ENCODE data around the gene CTNND2.

The CTNND2 gene

GRCh38 chr5:11904265-11904906 is at the start of gene CTNND2:
TSS of gene CTNND2 (minus strand) at chr5:11904446. CDS start at chr5:11903853, 593 bp downstream.
- no peak for DNase-seq

DNA sequence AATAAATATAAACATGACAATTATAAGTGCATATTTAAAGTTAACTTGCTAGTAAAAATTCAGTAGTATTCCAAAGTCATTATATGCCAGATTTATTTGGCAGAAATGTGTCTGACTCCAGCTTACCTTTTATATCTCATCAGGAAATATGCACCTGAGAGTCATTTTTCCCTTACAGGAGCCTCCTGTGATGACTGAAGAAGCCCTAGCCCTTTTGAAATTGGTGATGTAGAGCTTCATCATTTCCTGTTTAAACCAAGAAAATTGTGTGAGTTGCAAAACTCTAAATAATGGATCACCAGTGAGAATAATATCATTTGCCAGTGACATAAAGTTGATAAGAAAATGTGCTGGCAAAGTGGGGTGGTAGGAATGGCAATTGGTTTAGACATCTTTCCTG is 42.1 kb upstream of the CTNND2 start:
- no peak for DNase-seq

DNA sequence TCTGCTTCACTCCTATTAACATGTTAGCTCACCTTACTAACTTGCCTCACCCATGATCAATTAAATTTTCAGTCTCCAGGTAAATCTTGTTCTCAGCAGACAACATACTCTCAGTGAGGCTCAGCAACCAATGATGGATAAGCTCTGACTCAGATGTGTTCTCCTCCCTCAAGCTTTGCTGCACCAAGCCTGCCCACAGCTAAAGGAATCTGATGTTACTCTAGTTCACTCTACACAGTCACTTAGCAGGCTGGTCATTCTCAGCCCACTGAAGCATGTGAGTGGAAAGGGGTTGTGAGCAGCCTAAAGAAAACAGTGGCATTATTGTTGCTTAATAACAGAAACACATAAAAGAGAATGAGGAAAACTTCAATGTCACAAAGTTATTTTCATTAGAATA is 37.3 kb upstream of the CTNND2 start:
- no peak for DNase-seq

DNA sequence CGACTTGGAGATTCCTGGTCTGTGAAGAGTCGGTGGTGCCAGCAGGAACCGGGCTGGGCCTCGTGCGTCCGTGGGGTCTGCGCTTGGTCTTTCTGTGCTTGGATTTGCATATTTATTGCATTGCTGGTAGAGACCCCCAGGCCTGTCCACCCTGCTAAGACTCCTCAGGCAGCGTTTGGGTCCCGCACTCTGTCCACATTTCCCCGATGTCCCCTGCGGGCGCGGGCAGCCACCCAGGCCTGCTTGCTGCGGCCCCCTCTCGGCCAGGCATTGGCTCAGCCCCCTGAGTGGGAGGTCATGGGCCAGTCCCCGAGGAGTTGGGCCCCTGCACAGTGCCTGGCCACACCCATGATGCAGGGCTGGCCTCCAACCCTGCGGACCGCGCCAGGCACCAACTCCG is 27.4 kb upstream of the CTNND2 start:
- no peak for DNase-seq

DNA sequence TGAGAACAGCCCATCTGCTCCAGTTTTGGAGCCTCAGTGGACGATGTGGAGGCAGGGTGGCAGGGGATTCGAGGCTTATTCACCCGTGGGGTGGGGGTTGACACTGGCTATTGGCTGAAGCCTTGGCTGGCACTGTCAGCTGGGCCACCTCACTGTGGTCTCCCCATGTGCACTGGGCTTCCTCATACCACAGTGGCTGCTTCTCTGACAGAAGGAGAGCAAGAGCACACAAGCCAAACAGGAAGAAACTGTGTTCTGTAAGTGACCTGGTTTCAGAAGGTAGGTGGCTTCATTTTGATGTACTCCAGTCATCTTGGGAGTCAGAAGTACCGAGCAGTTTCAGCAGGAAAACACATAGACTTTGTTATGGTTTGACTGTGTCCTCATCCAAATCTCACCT is 24.7 kb upstream of the CTNND2 start:
- DNase-seq: no peak

DNA sequence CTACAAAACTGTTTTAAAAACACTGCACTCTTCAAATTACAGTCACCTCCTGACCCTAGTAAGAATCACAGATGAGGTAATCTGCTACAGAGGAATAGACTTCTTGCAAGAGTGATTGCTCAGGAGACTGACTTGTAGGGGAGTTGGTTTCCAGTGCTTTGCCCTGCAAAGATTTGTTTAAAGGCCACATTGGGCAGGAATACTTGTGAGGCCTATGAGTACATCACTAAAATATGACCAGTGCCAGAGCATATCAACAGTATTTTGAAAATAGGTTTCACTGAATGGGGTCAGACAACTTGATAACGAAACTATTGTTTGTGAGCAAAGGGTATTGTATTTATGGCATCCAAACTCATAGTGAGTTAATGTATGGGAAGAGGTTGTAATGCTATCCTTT is 21.5 kb upstream of the CTNND2 start:
- no peak for DNase-seq

DNA sequence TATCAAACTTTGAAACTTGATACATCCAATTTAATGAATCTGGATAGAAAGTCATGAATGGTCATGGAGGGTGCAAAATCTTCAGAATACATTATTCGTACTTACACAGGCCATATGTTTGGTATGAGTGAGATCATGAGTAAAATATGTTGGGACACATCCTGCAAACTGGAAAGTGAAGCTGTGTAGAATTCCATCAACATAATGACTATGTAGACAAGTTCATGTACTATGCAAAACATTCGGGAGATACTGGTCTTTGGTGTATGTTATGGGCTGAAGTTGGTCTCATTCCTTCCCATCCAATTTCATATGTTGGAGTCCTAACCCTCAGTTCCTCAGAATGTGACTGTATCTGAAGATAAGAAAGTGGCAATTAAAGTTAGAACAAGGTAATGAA is 18.1 kb upstream of the CTNND2 start:
- DNase-seq: no peak

DNA sequence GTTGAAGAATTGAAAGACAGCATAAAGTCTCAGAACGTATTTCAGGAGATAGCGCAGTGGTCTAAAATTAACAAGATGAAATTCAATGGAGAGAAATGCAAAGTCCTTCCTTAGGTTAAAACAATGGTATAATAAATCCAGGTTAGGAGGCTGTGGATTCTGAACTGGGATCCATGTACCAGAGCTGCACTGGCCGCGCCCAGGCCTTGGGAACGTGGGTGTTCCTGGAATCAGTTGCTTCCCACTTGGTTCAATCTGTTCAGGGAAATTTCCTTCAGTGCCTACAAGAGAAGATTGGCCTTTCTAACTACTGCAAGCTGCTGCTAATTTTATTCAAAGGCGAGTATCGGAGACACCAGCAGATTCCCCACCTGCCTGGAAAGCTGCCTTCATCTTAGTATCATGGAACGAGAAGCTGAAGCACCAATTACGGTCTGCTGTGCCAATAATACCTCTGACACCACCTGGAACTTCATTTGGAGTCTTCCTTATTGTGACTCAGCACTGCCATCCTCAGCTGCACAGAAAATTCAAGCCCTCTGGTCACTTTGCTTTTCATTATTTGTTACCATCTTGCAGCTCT is 14.3 kb upstream of the CTNND2 start:
- no peak for DNase-seq

GRCh38 chr5:11909471-11909870 is 5.2 kb upstream of the CTNND2 start:
- DNase-seq: no peak

DNA sequence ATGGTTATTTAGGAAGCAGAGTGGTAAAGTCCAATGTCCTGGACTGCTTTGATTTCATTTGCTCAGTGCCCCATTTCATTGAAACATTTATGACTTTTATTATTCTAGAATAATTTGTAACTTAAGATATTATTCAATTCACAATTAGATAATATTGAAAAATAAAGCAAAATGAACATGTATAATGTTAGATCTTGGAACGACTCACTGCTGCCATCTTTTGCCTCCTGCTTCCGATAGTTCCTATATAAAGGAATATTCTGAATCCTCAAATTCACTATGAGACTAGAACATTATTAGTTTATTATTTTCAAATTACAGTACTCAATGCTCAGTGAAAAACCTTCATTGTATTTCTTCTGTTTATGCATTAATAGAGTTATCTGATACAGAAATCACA is 2.3 kb upstream of the CTNND2 start:
- DNase-seq: no peak

GRCh38 chr5:11905206-11905605 is 960 bp upstream of the CTNND2 start:
- no peak for DNase-seq

DNA sequence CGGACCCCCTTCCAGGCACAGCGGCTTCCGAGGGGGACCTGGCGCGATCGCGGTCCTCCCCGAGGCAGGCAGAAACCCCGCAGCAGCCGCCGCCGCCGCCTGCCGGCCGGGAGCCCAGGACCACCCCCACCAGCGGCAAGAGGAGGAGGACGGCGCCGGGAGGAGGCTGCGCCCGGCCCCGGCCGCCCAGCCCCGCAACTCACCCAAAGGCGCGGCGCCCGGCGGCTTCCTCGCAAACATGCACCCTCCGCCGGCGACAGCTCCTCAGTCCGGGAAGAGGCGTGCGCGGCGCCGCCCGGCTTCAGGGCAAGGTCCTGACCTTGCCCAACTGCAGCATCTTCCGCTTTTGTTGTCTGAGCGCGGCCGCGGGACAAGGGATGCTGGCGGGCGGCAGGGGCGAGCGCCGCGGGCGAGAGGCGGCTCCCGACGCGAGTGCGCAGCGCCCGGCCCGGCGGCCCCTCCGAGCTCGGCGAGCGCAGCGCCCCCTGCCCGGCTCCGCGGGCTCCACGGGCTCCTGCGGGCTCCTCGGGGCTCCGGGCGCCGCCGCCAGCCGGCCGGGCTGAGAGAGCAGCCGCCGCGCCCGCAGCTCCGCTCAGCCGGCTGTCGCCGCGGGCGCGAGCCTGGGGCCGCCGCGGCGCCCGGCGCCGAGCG is 507 bp downstream of the CTNND2 start:
- no peak for DNase-seq

DNA sequence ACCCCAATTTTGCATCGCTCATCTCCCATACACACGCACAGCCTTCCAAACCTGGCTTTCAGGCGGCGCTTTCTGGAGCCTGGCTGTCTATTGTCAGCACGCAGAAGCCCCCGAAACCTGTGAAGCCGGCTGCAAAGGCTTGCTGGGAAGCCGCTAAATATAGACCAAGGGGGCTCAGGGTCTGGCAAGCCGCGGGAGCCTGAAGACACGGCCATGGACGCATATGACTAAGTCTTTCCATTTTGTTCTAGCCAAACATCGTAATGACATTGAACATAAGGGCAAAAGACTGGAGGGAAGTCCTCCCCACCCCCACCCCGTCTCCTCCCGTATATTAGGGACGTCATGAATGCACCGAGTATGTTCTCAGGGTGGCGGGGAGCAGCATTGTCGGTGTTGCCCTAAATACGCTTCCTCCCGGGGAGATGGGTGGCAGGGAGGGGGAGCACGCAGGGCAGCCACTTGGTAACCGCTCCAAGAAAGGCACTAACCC is 1.1 kb downstream of the CTNND2 start:
- DNase-seq: no peak

DNA sequence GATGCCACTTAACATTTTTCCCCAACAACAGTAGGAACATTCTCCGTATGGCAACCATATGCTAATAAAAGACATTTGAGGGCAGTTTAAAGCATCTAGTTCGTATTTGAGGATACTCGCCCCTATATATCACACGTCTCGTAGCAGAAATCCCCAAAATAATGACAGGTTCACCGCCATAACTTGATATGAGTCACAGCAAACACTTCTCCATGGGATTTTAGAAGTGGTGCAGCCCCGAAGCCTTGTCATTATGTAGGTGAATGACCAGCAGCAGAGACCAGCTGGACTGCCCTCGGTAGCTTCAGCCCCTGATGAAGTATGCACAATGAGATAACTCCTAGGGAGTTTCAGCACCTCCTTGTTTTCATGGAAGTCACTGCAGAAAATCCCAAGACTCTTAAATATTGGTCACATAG is 2.0 kb downstream of the CTNND2 start:
- no peak for DNase-seq

GRCh38 chr5:11898787-11899186 is 5.5 kb downstream of the CTNND2 start:
- DNase-seq: no peak

DNA sequence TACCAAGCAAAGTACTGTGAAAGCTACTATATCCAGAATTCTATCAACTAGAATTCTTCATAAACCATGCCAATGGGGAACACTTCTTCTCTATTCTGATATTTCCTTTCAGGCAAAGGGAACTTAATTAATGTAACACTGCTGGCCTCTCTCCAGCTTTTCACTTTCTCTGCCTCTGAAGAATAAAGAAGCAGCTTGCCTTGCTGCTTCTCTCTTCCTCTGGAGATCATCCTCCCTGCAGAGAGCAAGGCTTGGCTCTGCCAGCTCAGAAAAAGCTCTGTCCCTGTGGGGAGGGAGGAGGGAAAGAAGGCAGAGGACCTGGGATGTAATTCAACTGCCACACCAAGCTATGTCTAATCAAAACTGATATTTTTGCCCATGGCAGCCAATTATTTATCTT is 6.5 kb downstream of the CTNND2 start:
- no peak for DNase-seq

DNA sequence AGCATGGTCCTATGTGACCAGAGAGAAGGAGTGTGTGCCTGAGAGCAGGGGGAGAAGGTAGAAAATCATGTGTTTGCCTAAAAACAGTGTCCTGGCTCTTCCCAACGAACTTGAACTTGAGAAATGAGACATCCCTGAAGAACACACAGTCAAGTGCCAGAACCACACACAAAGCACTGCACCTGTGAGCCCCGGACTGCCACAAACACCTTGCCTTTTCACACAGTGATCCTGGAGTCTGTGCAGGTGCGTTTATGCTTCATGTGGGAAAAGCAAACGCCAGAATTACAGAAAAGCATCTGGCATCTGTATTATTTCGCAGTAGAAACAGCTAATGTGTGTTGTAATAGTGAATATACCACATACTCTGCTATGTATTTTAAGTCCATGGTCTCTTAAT is 9.3 kb downstream of the CTNND2 start:
- DNase-seq: no peak

- no peak for DNase-seq
Measured at GRCh38 chr5:11892832-11893231, 11.4 kb downstream of the CTNND2 start.

GRCh38 chr5:11890777-11891176 is 13.5 kb downstream of the CTNND2 start:
- no peak for DNase-seq

- DNase-seq: no peak
Measured at GRCh38 chr5:11888221-11888620, 16.0 kb downstream of the CTNND2 start.

- no peak for DNase-seq
Measured at GRCh38 chr5:11878814-11879213, 25.4 kb downstream of the CTNND2 start.

DNA sequence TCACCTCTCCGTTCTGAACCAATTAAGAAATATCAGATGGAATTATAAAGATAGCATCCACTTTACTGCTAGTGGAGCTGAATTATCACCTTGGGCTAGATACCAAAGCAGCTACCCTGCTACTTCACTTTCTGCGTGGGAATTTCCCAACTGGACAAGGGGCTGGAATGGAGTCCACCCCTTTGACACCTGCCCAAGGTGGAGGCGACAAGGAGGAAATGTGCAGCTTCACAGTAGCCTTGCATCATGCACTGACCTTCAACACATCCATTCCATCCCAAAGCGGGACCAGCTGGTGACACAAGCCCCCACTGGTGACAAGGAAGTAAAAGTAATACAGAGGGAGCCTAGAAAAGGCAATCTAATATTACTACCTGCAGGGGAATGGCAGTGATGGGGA is 30.7 kb downstream of the CTNND2 start:
- no peak for DNase-seq

GRCh38 chr5:11869203-11869602 is 35.0 kb downstream of the CTNND2 start:
- DNase-seq: no peak

- DNase-seq: no peak
Measured at GRCh38 chr5:11863911-11864310, 40.3 kb downstream of the CTNND2 start.

DNA sequence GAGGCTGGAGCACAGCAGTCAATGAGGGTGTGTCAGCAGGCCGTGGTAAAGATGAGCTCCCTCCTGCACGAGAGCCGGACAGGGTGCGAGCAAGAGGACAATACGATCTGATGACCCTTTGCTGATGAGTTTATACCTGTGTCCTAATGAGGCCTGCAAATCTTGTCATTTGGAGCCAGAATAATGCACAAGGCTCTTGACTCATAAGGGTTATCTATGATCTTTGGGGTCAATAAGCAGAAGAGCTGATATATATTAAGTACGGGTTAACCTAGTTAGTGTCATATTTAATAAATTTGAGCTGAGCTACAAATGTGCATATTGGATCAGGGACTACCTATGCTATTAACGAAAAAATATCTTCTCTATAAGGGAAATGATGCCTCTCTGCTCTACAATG is 46.9 kb downstream of the CTNND2 start:
- no peak for DNase-seq

Measured in stimulated activated CD4-positive, alpha-beta T cell treated with anti-CD3 and anti-CD28 coated beads, Interleukin-2, amount 100 ng/mL, for 48 hours (primary cell).